GM12801 (cell line): Measurements from ENCODE around the gene KLHL25.

Source experiments
- CTCF ChIP-seq: IDR thresholded peaks from one replicate; pipeline ENCODE4 v1.5.1; 2011; ENCODE audit warnings: control low read depth; ENCODE audit not compliant: insufficient read length; ENCODE audit errors: extremely low read depth

The KLHL25 gene

GRCh38 chr15:85800478-85801123 lies 5.9 kb upstream of the KLHL25 start:
- TF ChIP-seq CTCF: no peak

GRCh38 chr15:85795337-85796305 lies 896 bp upstream of the KLHL25 start:
- no peak for TF ChIP-seq CTCF

- no peak for TF ChIP-seq CTCF
These were observed 806 bp downstream of the KLHL25 start for GRCh38 chr15:85793641-85794597.

GRCh38 chr15:85792912-85793590 lies 1.7 kb downstream of the KLHL25 start:
- no peak for TF ChIP-seq CTCF

GRCh38 chr15:85792102-85792731 lies 2.5 kb downstream of the KLHL25 start:
- no peak for TF ChIP-seq CTCF

- TF ChIP-seq CTCF: no peak
These were observed 5.2 kb downstream of the KLHL25 start for GRCh38 chr15:85789496-85789875.
